Activated CD8-positive, alpha-beta memory T cell treated with anti-CD3 and anti-CD28 coated beads, Interleukin-2, amount 50 U/mL, for 24 hours (primary cell): ENCODE results near the gene SERTAD2.

Experiments
- DNase-seq: peaks from one replicate; pipeline ENCODE4 v3.0.0-alpha.2; 2020; ENCODE audit errors: extremely low read depth

SERTAD2 gene

GRCh38 chr2:64627860-64628841 is 25.6 kb downstream of the SERTAD2 start:
- no peak for DNase-seq

GRCh38 chr2:64626963-64627760 is 26.6 kb downstream of the SERTAD2 start:
- no peak for DNase-seq

- DNase-seq = no peak
Observed at GRCh38 chr2:64626146-64626809, 27.4 kb downstream of the SERTAD2 start.

- DNase-seq = no peak
Observed at GRCh38 chr2:64625299-64626145, 28.2 kb downstream of the SERTAD2 start.

GRCh38 chr2:64624862-64625261 is 28.9 kb downstream of the SERTAD2 start:
- no peak for DNase-seq

- DNase-seq = no peak
Observed at GRCh38 chr2:64624108-64624610, 29.6 kb downstream of the SERTAD2 start.

- no peak for DNase-seq
Observed at GRCh38 chr2:64623242-64623850, 30.4 kb downstream of the SERTAD2 start.

- DNase-seq = no peak
Observed at GRCh38 chr2:64622443-64623241, 31.1 kb downstream of the SERTAD2 start.

- no peak for DNase-seq
Observed at GRCh38 chr2:64620661-64621060, 33.1 kb downstream of the SERTAD2 start.

- DNase-seq = no peak
Observed at GRCh38 chr2:64617631-64618151, 36.0 kb downstream of the SERTAD2 start.

GRCh38 chr2:64615844-64616536 is 37.7 kb downstream of the SERTAD2 start:
- no peak for DNase-seq

GRCh38 chr2:64615192-64615763 is 38.4 kb downstream of the SERTAD2 start:
- DNase-seq = no peak

- DNase-seq = no peak
Observed at GRCh38 chr2:64613276-64613675, 40.4 kb downstream of the SERTAD2 start.

GRCh38 chr2:64612575-64613195 is 41.0 kb downstream of the SERTAD2 start:
- DNase-seq = no peak

- no peak for DNase-seq
Observed at GRCh38 chr2:64610316-64610855, 43.3 kb downstream of the SERTAD2 start.

GRCh38 chr2:64609942-64610281 is 43.8 kb downstream of the SERTAD2 start:
- no peak for DNase-seq

GRCh38 chr2:64609227-64609941 is 44.3 kb downstream of the SERTAD2 start:
- DNase-seq = no peak
